Right cardiac atrium (tissue), 5 donors: ENCODE measurements around the gene PNMA6A. TPM values are rescaled to one million over a fixed set of nuclear protein-coding genes. Genes with fewer than 3 reads are reported as not detected.
"Not testable (repeated sequence)": the region's sequence is repeated elsewhere in the genome, so short reads cannot be mapped to it uniquely, and the experiment has no call there.

Experiments used
- ATAC-seq, 2 donors: fragments of 200-7000 bp; cut with Tn5 transposase; one replicate each; pipeline versions ENCODE4 v1.8.0 to v1.9.1; 2020; ENCODE audit warnings: moderate library complexity in 2 of 2, mild to moderate bottlenecking in 1 of 2
- DNase-seq, 3 donors: peaks; one replicate each; pipeline ENCODE4 v3.0.0-alpha.2; 2020
- H3K27ac ChIP-seq: one replicate; pipeline ENCODE4 v1.5.1; 2013; ENCODE audit warnings: mild to moderate bottlenecking, low read length, control low read depth, moderate library complexity
- H3K27me3 ChIP-seq: one replicate; pipeline ENCODE4 v1.6.1; 2013; ENCODE audit not compliant: control insufficient read depth, insufficient read depth
- H3K4me1 ChIP-seq: one replicate; pipeline ENCODE4 v1.6.1; 2013; ENCODE audit warnings: low read length; ENCODE audit not compliant: control insufficient read depth, insufficient read depth
- H3K4me3 ChIP-seq: one replicate; pipeline ENCODE4 v1.5.1; 2013; ENCODE audit warnings: low read length, control low read depth
- H3K9me3 ChIP-seq: one replicate; pipeline ENCODE4 v1.6.1; 2013; ENCODE audit warnings: low read length; ENCODE audit not compliant: control insufficient read depth
- WGBS: extraction: QIAGEN DNeasy Blood & Tissue Kit; methylation state at CpG from one replicate; pipeline ENCODE4 v1.1.7; 2013; 5-methylcytosine and 5-hydroxymethylcytosine counted together
- intact Hi-C, 4 donors: fragments of 100-400 bp; cut with DNase I; formaldehyde crosslinking; loops; one replicate each; pipeline versions ENCODE4 v1.11.0 to v1.14.0; 2022 to 2023
- polyA plus RNA-seq: library from polyadenylated mRNA; stranded (reverse); fragments of 200-250 nt; gene quantifications from one replicate; pipeline ENCODE4 v1.2.3, GENCODE V29; 2013
- total RNA-seq, 4 donors: library from RNA; stranded (reverse); fragmentation: NEBNext Ultra II Directional; extraction: Animal tissue kit (Norgen Biotek cat#: 25700); gene quantifications; one replicate each; pipeline ENCODE4 v1.2.1, GENCODE V29; 2021
- donor health status: healthy with polysubstance abuse.
- donor health status: DM: no; HTN: yes; CAD: no.
- donor health status: DM: no; HTN: no; CAD: no.
- donor health status: DM: no; HTN: yes; CAD: no; lungs with severe emphysema.
- donor health status: DM: yes; HTN: yes; CAD: no.

PNMA6A gene
- total and polyA plus RNA-seq, 5 donors: 1.3 to 3.6 (median 2.6) TPM

- 38% methylated on average over 11 of the region's 11 CpGs for WGBS
- Histone ChIP-seq H3K4me3 (no peak overlapping the region), H3K27ac (no peak overlapping the region), H3K9me3 (no peaks in the 10 kb centered on the region), H3K4me1 (peaks cover 2% of the 10 kb centered on the region), H3K27me3 (no peaks in the 10 kb centered on the region)
- DNase-seq (no peak), ATAC-seq (no peak)
- intact Hi-C loops: no loop called here
Observed at GRCh38 chrX:153057281-153057680, 15.0 kb upstream of the PNMA6A start.

DNA sequence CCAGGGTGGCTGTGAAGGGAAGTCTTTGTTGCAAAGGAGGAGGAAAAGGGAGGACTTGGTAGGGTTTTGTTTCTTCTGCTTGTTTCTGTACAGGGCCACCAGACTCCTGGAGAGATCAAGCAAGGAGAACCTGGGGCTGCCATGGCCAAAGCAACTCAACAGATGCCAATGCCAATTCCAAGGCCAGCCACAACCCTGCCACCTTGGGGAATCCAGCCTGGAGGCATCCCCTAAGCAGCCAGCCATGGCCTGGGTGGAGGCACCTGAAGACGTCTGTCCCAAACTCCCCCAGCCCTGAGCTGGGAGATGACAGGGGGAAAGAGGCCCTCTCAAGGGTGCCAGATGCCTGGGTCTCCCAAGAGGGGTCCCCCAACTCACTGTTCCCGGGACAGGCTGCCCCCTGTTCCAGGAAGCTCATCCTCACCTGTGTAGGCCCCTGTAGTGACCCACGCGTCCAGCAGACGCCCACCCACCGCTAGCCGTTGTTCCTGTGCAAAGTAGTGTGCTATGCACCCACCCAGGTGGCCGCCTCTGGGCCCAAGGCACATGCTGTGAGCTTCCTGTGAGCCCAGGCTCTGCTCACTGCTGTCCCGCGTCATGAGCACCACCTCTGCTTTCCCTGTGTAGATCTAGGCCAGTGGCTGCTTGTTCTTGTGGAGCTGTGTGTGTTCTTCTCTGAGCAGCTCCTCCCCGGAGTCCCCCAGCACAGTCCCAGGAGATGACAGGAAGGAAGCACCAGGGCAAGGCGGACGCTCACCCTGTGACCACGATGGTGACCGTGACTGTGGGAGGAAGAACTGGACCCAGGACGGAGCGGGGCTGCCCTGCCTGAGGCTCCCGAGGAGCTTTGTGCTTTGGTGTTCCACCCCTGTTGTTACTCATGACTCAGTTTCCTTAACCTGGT lies 12.8 kb upstream of the PNMA6A start:
- no peaks in the 10 kb centered on the region for H3K9me3 ChIP-seq
- no peak for ATAC-seq
- H3K4me1 ChIP-seq: peaks cover 2% of the 10 kb centered on the region
- H3K27ac ChIP-seq: no peak overlapping the region
- DNase-seq: no peak
- no peak overlapping the region for H3K4me3 ChIP-seq
- H3K27me3 ChIP-seq: no peaks in the 10 kb centered on the region
- WGBS: 87% methylated on average over 18 of the region's 18 CpGs
- intact Hi-C loops: no loop called here

- intact Hi-C loops: no loop called here
- no peaks in the 10 kb centered on the region for H3K9me3 ChIP-seq
- H3K4me1 ChIP-seq: peaks cover 2% of the 10 kb centered on the region
- no peak overlapping the region for H3K27ac ChIP-seq
- no peaks in the 10 kb centered on the region for H3K27me3 ChIP-seq
- DNase-seq (peak in 1 of 3 donors; percentile 14), ATAC-seq (no peak)
- 86% methylated on average over 8 of the region's 8 CpGs for WGBS
- no peak overlapping the region for H3K4me3 ChIP-seq
Observed at GRCh38 chrX:153060095-153060445, 12.2 kb upstream of the PNMA6A start.

DNA sequence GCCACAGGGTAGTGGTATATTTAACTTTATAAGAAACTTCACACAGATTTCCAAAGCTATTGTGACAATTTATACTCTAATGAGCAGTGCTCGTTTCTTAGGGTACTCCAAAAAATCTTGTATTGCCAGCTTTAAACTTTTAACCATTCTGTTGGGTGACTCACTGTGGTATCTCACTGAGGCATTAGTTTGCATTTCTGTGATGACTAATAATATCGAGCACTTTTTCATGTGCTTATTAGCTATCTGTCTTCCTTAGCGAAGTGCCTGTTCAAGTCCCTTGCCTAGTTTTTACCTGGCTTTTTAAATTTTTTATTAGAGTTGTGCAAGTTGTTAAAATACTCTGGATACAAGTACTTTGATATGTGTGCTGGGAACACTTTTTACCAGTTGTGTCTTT lies 10.5 kb upstream of the PNMA6A start:
- H3K4me3 ChIP-seq: no peak overlapping the region
- DNase-seq: no peak
- H3K4me1 ChIP-seq: peaks cover 2% of the 10 kb centered on the region
- intact Hi-C loops: no loop called here
- no peaks in the 10 kb centered on the region for H3K27me3 ChIP-seq
- ATAC-seq: no peak
- WGBS: 32% methylated on average over 3 of the region's 3 CpGs
- no peak overlapping the region for H3K27ac ChIP-seq
- no peaks in the 10 kb centered on the region for H3K9me3 ChIP-seq

- no peak overlapping the region for H3K27ac ChIP-seq
- ATAC-seq (no peak), DNase-seq (no peak)
- H3K27me3 ChIP-seq: no peaks in the 10 kb centered on the region
- peaks cover 2% of the 10 kb centered on the region for H3K4me1 ChIP-seq
- H3K9me3 ChIP-seq: no peaks in the 10 kb centered on the region
- intact Hi-C loops: no loop called here
- H3K4me3 ChIP-seq: no peak overlapping the region
Observed at GRCh38 chrX:153063315-153063714, 8.9 kb upstream of the PNMA6A start.

GRCh38 chrX:153064061-153064460 lies 8.2 kb upstream of the PNMA6A start:
- no peaks in the 10 kb centered on the region for H3K27me3 ChIP-seq
- no peak for ATAC-seq
- no peak overlapping the region for H3K4me3 ChIP-seq
- no peak for DNase-seq
- no peaks in the 10 kb centered on the region for H3K9me3 ChIP-seq
- peaks cover 2% of the 10 kb centered on the region for H3K4me1 ChIP-seq
- WGBS: 78% methylated on average over 2 of the region's 2 CpGs
- no peak overlapping the region for H3K27ac ChIP-seq
- intact Hi-C loops: no loop called here

DNA sequence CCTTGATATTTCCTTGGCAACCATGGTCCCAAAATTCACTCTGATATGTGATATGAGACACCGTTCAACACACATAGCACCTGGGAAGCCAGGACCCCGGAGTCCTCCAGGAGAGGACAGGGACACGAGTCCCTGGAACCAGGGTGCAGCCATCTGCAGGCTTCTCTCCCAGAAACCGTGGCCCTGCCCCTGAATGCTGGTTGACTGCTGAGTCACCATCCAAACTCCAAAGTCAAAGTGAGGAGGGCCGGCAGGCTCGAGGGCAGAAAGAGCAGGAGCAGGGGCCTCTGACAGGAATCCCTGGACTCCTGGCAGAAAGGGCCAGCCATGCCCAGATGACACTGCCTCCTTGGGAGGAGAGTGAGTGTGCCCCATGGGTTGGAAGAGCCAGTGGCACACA lies 6.9 kb upstream of the PNMA6A start:
- H3K27me3 ChIP-seq: no peaks in the 10 kb centered on the region
- no peaks in the 10 kb centered on the region for H3K9me3 ChIP-seq
- intact Hi-C loops: no loop called here
- H3K4me1 ChIP-seq: peaks cover 2% of the 10 kb centered on the region
- ATAC-seq: no peak
- no peak overlapping the region for H3K4me3 ChIP-seq
- 81% methylated on average over 6 of the region's 6 CpGs for WGBS
- peak in 1 of 3 donors; percentile 41 for DNase-seq
- H3K27ac ChIP-seq: no peak overlapping the region

- WGBS: 100% methylated on average over 1 of the region's 12 CpGs
- H3K27me3 ChIP-seq, H3K4me1 ChIP-seq, H3K4me3 ChIP-seq, H3K9me3 ChIP-seq, intact Hi-C loops, H3K27ac ChIP-seq, ATAC-seq, DNase-seq: not testable (repeated sequence)
Observed at GRCh38 chrX:153066402-153066801, 5.9 kb upstream of the PNMA6A start.

GRCh38 chrX:153073331-153073730 lies 1.1 kb downstream of the PNMA6A start:
- not testable (repeated sequence) for H3K27ac ChIP-seq
- WGBS: 92% methylated on average over 7 of the region's 29 CpGs

DNA sequence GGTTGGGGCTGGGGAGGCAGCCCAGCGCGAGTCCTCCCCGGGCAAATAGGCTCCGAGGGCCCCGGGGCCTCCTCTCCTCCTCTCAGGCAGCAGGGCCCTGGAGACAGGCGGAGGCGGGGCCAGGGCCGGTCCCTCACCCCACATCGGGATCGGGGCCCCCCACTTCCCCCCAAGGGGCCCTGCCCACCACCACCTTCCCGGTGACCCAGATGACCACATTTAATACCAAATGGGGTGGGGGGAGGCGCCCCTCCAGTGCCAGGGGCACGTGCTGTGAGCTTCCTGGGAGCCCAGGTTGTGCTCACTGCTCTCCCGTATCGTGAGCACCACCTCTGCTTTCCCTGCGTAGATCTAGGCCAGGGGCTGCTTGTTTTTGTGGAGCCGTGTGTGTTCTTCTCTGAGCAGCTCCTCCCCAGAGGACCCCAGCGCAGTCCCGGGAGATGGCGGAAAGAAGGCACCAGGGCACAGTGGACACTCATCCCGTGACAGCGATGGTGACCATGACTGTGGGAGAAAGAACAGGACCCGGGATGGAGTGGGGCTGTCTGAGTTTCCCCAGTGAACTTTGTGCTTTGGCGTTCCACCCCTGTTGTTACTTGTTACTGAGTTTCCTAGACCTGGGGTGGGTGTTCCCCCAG lies 2.1 kb downstream of the PNMA6A start:
- DNase-seq (no peak), ATAC-seq (no peak)
- no peaks in the 10 kb centered on the region for H3K9me3 ChIP-seq
- intact Hi-C loops: no loop called here
- no peak overlapping the region for H3K27ac ChIP-seq
- H3K4me3 ChIP-seq: no peak overlapping the region
- no peaks in the 10 kb centered on the region for H3K27me3 ChIP-seq
- 87% methylated on average over 19 of the region's 24 CpGs for WGBS
- H3K4me1 ChIP-seq: no peaks in the 10 kb centered on the region

More at GRCh38 chrX:153073331-153073730, 1.1 kb downstream of the PNMA6A start:
- H3K9me3 ChIP-seq, H3K27me3 ChIP-seq, H3K4me3 ChIP-seq, DNase-seq, ATAC-seq, intact Hi-C loops, H3K4me1 ChIP-seq: not testable (repeated sequence)

DNA sequence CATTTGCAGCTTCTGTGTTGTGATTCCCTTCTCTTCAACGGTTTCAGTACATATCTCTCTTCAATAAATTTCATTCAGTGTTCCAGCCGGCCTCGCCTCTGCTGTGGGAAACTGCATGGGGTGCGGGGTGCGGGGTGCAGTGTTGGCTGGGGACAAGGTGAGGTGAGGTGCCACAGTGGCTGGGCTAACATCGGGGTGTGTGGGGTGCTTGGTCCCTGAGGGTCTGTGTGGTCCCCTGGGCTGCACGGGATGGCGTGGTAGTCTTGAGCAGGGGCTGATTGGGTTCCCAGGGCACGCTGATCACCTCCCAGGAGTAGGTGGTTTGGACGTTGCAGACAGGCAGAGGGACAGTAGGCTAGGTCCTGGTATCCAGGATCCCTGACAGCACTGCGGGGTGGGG lies 2.7 kb downstream of the PNMA6A start:
- Histone ChIP-seq H3K27me3 (no peaks in the 10 kb centered on the region), H3K4me3 (no peak overlapping the region), H3K27ac (no peak overlapping the region), H3K9me3 (no peaks in the 10 kb centered on the region), H3K4me1 (no peaks in the 10 kb centered on the region)
- WGBS: 90% methylated on average over 11 of the region's 11 CpGs
- DNase-seq (peak in 1 of 3 donors; percentile 35), ATAC-seq (no peak)
- intact Hi-C loops: no loop called here
